GM12878 (cell line): Measurements from ENCODE around the gene ARFGAP2.

Experiments
- JUND ChIP-seq: IDR thresholded peaks from 2 replicates; pipeline ENCODE4 v1.6.1; 2012; ENCODE audit warnings: low read depth, mild to moderate bottlenecking, low read length, improper control_type of control experiment, moderate library complexity
- POLR2A ChIP-seq: IDR thresholded peaks from 2 replicates; pipeline ENCODE4 v1.6.1; 2011; ENCODE audit warnings: low read depth, mild to moderate bottlenecking, low read length
- SRF ChIP-seq, 2 experiments: IDR thresholded peaks; 2 replicates each; pipeline ENCODE4 v1.6.1; 2011; ENCODE audit warnings: low read depth in 2 of 2, low read length in 2 of 2, mild to moderate bottlenecking in 1 of 2, moderate library complexity in 1 of 2
- TCF7 ChIP-seq: IDR thresholded peaks from 2 replicates; pipeline ENCODE4 v1.6.1; 2014; ENCODE audit warnings: antibody characterized with exemption, borderline replicate concordance

DNA sequence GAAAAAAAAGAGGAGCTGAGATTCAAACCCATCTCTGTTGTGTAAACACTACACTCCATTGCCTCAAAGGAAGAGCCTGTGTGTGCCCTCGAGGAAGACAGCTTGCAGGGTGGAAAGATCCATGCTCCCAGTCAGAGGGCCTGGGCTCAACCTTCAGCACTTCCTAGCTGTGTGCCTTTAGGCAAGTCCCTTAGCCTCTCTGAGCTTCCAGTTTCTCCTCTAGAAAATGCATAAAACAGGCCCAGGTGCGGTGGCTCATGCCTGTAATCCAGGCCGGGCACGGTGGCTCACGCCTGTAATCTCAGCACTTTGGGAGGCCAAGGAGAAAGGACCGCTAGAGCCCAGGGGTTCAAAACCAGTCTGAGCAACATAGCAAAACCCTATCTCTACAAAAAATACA lies 4.6 kb upstream of the ARFGAP2 start:
- TF ChIP-seq JUND (no peak), TCF7 (no peak), POLR2A (no peak), SRF (IDR thresholded peaks at IDR 0.05; ENCODE audit: low read depth in 2 of 2, low read length in 2 of 2) (no peak)
